ENCODE measurements around the gene PCED1B.

The PCED1B gene

DNA sequence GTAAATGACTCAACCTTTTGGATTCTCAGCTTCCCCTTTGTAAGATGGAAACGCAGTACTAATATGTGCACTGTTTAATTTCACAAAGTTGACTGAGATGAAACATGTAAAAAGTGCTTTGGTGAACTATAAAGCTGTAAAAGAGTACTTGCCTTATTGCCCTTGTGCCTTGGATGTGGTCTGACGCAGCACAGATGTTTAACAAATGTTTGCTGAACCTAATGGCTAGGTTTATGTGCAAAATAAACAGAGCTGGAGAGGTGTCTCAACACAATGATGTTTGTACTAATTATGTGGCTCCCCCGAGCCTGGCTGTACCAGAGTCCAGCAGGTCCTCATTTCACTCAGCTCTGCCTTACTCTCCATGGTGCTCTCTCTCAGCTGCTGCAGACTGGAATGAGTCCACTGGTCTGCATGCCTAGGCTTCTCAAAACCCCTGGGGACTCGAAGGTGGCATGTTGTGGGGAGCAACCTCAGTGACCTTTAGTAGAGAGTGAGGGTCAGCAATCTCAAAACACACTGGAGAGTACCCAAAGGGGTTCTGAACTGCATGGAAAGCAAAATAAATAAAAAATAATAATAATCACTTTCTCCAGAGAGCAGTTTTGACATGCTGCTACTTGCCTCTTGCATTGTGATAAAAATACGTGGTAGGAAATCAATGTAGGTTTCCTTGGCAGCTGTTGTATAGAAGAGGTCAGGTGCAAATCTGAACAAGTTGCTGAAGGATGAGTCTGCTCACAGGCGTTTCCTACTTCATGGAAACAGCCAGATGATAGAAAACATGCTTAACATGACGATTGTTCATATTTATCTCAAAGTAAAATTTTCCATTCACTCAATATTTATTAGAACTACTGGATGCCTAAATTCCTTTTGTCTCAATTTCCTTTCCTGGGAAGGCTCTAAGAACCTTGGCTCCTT lies 8.9 kb downstream of the PCED1B start:
- no peak for DNase-seq (ENCODE audit: low spot score in 2 of 2)

DNA sequence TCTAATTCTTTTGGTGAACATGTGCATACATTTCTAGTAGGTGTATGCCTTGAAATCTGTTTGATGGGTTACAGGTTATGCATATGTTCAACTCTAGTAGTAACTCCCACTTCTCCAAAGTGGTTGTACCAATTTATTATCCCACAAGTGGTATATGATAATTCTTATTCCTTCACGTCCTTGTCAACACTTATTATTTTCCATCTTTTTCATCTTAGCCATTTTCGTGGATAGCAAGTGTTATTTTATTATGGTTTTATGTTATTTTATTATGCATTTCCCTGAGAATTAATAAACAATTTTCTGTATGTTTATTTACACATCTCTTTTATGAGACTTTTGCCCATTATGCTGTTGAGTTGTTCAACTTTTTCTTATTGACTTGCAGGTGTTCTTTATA lies 11.6 kb downstream of the PCED1B start:
- Histone ChIP-seq H3K36me3 (replicated peaks) (no peaks in the 10 kb centered on the region), H3K4me1 (no peaks in the 10 kb centered on the region), H3K4me3 (no peak overlapping the region), H3K9me3 (no peaks in the 10 kb centered on the region), H3K27me3 (ENCODE audit: low read depth) (no peaks in the 10 kb centered on the region)
- no peak for DNase-seq (ENCODE audit: low spot score in 2 of 2)
- in situ Hi-C loops (cut with MboI; ENCODE audit: low sequenced_read_pairs), result no loop called here

More for the DNA sequence above, 8.9 kb downstream of the PCED1B start:
- no peak overlapping the region for H3K4me3 ChIP-seq
- in situ Hi-C loops (cut with MboI; ENCODE audit: low sequenced_read_pairs), result no loop called here
- H3K27me3 ChIP-seq (ENCODE audit: low read depth), result peaks cover 2% of the 10 kb centered on the region; the same call in 1 of the 2 replicates
- H3K9me3 ChIP-seq, result no peaks in the 10 kb centered on the region
- H3K4me1 ChIP-seq, result no peaks in the 10 kb centered on the region
- no peaks in the 10 kb centered on the region for H3K36me3 ChIP-seq (replicated peaks)

DNA sequence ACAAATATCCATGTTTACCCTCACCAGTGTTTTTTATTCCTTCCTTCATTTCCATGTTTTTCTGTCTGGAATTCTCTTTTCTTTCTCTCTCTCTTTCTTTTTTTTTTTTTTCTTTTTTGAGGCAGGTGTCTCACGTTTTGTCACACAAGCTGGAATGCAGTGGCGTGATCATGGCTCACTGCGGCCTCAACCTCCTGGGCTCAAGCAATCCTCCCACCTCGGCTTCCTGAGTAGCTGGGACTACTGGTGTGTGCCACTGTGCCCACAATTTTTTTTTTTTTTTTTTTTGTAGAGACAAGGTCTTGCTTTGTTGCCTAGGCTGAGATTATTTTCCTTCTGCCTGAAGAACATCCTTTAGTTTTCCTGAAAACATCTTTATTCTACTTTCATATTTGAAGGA lies 15.4 kb downstream of the PCED1B start:
- H3K4me3 ChIP-seq, result no peak overlapping the region
- in situ Hi-C loops (cut with MboI; ENCODE audit: low sequenced_read_pairs), result no loop called here
- H3K4me1 ChIP-seq, result no peaks in the 10 kb centered on the region
- no peaks in the 10 kb centered on the region for H3K36me3 ChIP-seq (replicated peaks)
- no peaks in the 10 kb centered on the region for H3K27me3 ChIP-seq (ENCODE audit: low read depth)
- DNase-seq (ENCODE audit: low spot score in 2 of 2), result no peak
- H3K9me3 ChIP-seq, result no peaks in the 10 kb centered on the region

- no peak for DNase-seq (ENCODE audit: low spot score in 2 of 2)
- H3K9me3 ChIP-seq, result no peaks in the 10 kb centered on the region
- no peaks in the 10 kb centered on the region for H3K27me3 ChIP-seq (ENCODE audit: low read depth)
- H3K4me3 ChIP-seq, result no peak overlapping the region
- in situ Hi-C loops (cut with MboI; ENCODE audit: low sequenced_read_pairs), result no loop called here
- no peaks in the 10 kb centered on the region for H3K36me3 ChIP-seq (replicated peaks)
- no peaks in the 10 kb centered on the region for H3K4me1 ChIP-seq
These were observed 16.2 kb downstream of the PCED1B start for GRCh38 chr12:47095446-47096236.

DNA sequence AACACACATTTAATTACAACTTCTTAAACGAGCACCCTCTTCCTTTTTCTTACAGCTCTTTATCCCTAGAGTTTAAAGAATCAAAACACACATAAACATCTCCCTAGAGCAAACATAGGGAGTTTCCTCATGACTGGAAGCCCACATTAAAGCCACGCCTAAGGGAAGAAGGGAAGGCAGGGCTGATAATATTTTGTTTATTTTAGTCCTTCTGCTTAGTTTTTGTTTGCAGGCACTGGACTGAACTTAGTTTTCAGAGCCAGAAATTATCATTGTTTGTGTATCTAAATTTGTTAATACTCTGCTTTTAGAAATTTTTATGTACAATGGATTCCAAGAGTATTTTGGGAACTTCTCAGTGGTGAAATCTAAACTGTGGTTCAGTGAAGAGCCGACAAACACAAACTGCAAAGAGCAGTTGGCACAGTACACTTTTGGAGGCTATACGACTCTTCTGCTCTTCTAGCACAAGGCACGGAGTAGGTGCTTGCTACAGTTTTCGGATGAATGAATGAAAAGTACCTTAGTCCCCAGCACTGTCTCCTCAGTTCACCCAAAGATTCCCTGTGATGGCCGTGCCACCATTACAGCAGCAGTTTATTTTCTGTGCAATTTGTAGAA lies 18.0 kb downstream of the PCED1B start:
- in situ Hi-C loops (cut with MboI; ENCODE audit: low sequenced_read_pairs), result no loop called here
- no peaks in the 10 kb centered on the region for H3K36me3 ChIP-seq (replicated peaks)
- no peaks in the 10 kb centered on the region for H3K9me3 ChIP-seq
- H3K4me3 ChIP-seq, result no peak overlapping the region
- no peak for DNase-seq (ENCODE audit: low spot score in 2 of 2)
- no peaks in the 10 kb centered on the region for H3K27me3 ChIP-seq (ENCODE audit: low read depth)
- H3K4me1 ChIP-seq, result no peaks in the 10 kb centered on the region

DNA sequence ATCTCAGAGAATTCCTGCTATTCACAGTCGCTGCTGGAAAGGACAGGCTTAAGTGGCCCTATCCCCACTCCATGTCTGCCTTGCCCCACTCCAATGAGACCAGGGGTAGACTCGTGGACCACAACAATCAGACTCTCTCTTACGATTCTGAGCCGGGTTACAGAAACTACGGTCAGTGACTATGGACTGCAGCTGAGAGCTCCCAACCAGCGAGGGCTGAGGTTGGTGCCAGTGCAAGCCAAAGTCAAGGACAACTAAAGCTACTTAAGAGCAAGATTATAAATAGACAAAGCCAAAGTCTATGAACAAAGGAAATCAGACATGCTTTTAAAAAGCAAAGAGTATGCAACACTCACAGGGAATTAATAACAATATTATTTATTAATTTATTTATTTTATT lies 18.7 kb downstream of the PCED1B start:
- no peaks in the 10 kb centered on the region for H3K27me3 ChIP-seq (ENCODE audit: low read depth)
- in situ Hi-C loops (cut with MboI; ENCODE audit: low sequenced_read_pairs), result no loop called here

GRCh38 chr12:47099610-47100009 lies 20.2 kb downstream of the PCED1B start:
- Histone ChIP-seq H3K27me3 (ENCODE audit: low read depth) (no peaks in the 10 kb centered on the region), H3K36me3 (replicated peaks) (no peaks in the 10 kb centered on the region), H3K4me1 (no peaks in the 10 kb centered on the region), H3K9me3 (no peaks in the 10 kb centered on the region), H3K4me3 (no peak overlapping the region)
- DNase-seq (ENCODE audit: low spot score in 2 of 2), result no peak
- in situ Hi-C loops (cut with MboI; ENCODE audit: low sequenced_read_pairs), result no loop called here

More for the DNA sequence above, 18.7 kb downstream of the PCED1B start:
- Histone ChIP-seq H3K4me1 (no peaks in the 10 kb centered on the region), H3K9me3 (no peaks in the 10 kb centered on the region), H3K4me3 (no peak overlapping the region), H3K36me3 (replicated peaks) (no peaks in the 10 kb centered on the region)
- no peak for DNase-seq (ENCODE audit: low spot score in 2 of 2)

DNA sequence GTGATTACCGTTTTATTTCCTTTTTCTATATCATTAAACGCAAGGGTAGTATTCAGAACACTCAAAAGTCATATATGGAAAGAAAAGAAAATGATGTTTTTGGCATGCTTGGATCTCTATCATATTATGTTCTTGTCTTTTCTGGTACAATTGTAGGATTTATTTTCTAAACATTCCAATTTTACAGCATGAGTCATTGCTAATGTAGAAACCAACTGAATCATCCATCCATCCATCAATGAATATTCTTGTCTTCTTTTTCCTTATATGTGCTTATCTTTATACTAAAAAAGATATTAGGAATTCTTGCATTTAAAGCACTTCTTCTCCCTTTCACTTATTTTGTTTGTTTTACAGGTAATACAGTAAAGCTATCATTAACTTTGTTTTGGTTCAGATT lies 20.7 kb downstream of the PCED1B start:
- no peaks in the 10 kb centered on the region for H3K4me1 ChIP-seq
- no peaks in the 10 kb centered on the region for H3K9me3 ChIP-seq
- in situ Hi-C loops (cut with MboI; ENCODE audit: low sequenced_read_pairs), result no loop called here
- no peaks in the 10 kb centered on the region for H3K27me3 ChIP-seq (ENCODE audit: low read depth)
- H3K4me3 ChIP-seq, result no peak overlapping the region
- DNase-seq (ENCODE audit: low spot score in 2 of 2), result no peak
- no peaks in the 10 kb centered on the region for H3K36me3 ChIP-seq (replicated peaks)

GRCh38 chr12:47102406-47102805 lies 23.0 kb downstream of the PCED1B start:
- H3K9me3 ChIP-seq, result no peaks in the 10 kb centered on the region
- in situ Hi-C loops (cut with MboI; ENCODE audit: low sequenced_read_pairs), result no loop called here
- no peaks in the 10 kb centered on the region for H3K4me1 ChIP-seq
- no peaks in the 10 kb centered on the region for H3K27me3 ChIP-seq (ENCODE audit: low read depth)
- no peak overlapping the region for H3K4me3 ChIP-seq
- H3K36me3 ChIP-seq (replicated peaks), result no peaks in the 10 kb centered on the region
- no peak for DNase-seq (ENCODE audit: low spot score in 2 of 2)

DNA sequence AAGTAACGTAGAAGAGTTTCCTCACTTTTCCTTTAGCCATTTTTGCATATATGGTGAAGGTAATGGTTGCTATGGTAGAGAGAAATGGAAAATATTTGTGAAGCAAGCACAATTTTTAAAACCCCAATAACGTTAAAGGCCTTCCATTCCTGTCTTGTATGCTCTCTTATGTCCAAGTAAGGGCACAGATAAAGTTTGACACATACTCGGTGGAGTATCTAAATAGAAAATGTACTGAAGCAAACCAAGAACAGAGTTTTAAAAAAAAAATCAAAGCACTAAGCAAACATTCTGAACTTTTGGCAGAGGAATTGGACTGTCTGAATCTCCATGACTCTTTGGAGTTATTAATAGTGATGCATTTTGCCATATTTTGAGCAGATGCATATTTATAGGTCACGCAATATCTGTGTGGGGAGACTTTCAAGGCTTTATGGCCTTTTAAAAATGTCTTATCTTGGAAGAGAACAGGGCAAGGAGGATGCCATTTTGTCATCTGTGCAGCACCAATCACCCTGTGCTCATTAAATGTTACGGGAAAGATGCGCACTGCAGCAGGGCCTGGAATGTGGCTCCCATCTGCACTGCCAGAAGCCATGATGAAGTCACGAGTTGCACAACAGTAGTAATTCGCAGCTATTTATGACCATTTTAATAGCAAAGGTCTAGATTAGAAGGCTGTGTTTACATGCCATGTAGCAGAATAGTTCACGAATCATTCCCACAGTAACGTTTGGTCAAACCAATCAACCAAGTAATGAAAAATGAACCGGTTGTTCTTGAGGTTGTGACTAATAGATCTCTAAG lies 23.6 kb downstream of the PCED1B start:
- H3K9me3 ChIP-seq, result no peaks in the 10 kb centered on the region
- in situ Hi-C loops (cut with MboI; ENCODE audit: low sequenced_read_pairs), result no loop called here
- no peaks in the 10 kb centered on the region for H3K4me1 ChIP-seq
- no peak overlapping the region for H3K4me3 ChIP-seq
- H3K27me3 ChIP-seq (ENCODE audit: low read depth), result no peaks in the 10 kb centered on the region
- H3K36me3 ChIP-seq (replicated peaks), result no peaks in the 10 kb centered on the region
- no peak for DNase-seq (ENCODE audit: low spot score in 2 of 2)

DNA sequence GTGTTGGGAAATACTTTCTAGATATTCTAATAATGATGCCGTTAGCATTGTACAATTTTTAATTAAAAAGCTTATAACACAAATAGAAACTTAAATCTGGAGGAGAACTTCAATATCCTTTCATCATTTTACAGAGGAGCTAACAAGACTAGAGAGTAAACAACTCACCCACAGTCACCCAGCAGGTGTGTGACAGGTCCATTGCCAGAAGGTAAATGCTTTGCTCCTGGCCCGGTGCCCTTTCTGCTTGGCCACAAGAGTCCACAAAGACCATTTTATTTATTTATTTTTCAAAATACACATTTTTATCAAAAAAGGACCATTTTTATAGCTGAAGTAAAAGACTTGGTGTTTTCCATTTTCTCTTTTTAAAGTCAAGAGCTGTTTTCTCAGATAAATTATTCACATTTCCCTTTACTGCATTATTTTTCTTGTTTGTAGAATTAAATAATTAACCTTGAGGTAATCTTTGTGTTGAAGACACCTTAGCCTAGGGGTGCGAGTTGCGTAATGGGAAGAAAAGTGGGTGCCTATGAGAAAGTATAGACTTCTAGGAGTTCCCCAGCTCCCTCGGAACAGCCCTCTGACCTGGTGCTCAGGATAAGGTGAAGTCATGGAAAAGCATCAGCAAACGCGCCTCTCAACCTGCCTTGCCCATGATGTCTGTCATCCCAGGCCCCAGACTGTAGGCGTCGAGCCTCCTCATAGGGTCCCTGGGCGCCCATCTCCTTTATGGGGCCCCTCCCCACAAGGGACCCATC lies 26.7 kb downstream of the PCED1B start:
- Histone ChIP-seq H3K4me3 (no peak overlapping the region), H3K27me3 (ENCODE audit: low read depth) (no peaks in the 10 kb centered on the region), H3K9me3 (no peaks in the 10 kb centered on the region), H3K4me1 (no peaks in the 10 kb centered on the region), H3K36me3 (replicated peaks) (no peaks in the 10 kb centered on the region)
- in situ Hi-C loops (cut with MboI; ENCODE audit: low sequenced_read_pairs), result no loop called here
- DNase-seq (ENCODE audit: low spot score in 2 of 2), result no peak

- no peaks in the 10 kb centered on the region for H3K9me3 ChIP-seq
- H3K4me1 ChIP-seq, result no peaks in the 10 kb centered on the region
- in situ Hi-C loops (cut with MboI; ENCODE audit: low sequenced_read_pairs), result no loop called here
- H3K4me3 ChIP-seq, result no peak overlapping the region
- DNase-seq (ENCODE audit: low spot score in 2 of 2), result no peak
- no peaks in the 10 kb centered on the region for H3K36me3 ChIP-seq (replicated peaks)
- H3K27me3 ChIP-seq (ENCODE audit: low read depth), result no peaks in the 10 kb centered on the region
These were observed 28.0 kb downstream of the PCED1B start for GRCh38 chr12:47107446-47107845.

- H3K4me3 ChIP-seq, result no peak overlapping the region
- no peaks in the 10 kb centered on the region for H3K27me3 ChIP-seq (ENCODE audit: low read depth)
- no peak for DNase-seq (ENCODE audit: low spot score in 2 of 2)
- H3K4me1 ChIP-seq, result no peaks in the 10 kb centered on the region
- in situ Hi-C loops (cut with MboI; ENCODE audit: low sequenced_read_pairs), result no loop called here
- H3K36me3 ChIP-seq (replicated peaks), result no peaks in the 10 kb centered on the region
- H3K9me3 ChIP-seq, result no peaks in the 10 kb centered on the region
These were observed 28.5 kb downstream of the PCED1B start for GRCh38 chr12:47107926-47108325.
